K562 (cell line): ENCODE results near the gene CEP20. TPM values are rescaled to one million over a fixed set of nuclear protein-coding genes. Genes with fewer than 3 reads are reported as not detected.
A peak's percentile ranks its signal among the peaks of the same experiment; 100 is the strongest.

Experiments
- BRD4 ChIP-seq: fragments of 200-600 bp; sonication (generic); IDR thresholded peaks from 2 replicates; pipeline ENCODE4 v1.6.1; 2017; ENCODE audit warnings: inconsistent platforms
- E2F8 ChIP-seq: fragments of 450-650 bp; IDR thresholded peaks from 2 replicates; pipeline ENCODE4 v1.7.1; 2018; ENCODE audit warnings: mild to moderate bottlenecking, low read depth; ENCODE audit not compliant: partially characterized antibody
- HDAC2 ChIP-seq: fragments of 450-650 bp; IDR thresholded peaks from 2 replicates; pipeline ENCODE4 v1.6.1; 2016; ENCODE audit warnings: mild to moderate bottlenecking
- ILK ChIP-seq: fragments of 450-650 bp; IDR thresholded peaks from 2 replicates; pipeline ENCODE4 v1.6.1; 2016; ENCODE audit warnings: missing genetic modification characterization, low read depth, mild to moderate bottlenecking, missing compliant biosample characterization, moderate library complexity, borderline replicate concordance
- MAFF ChIP-seq: IDR thresholded peaks from 2 replicates; pipeline ENCODE4 v1.6.1; 2012; ENCODE audit warnings: low read length, improper control_type of control experiment
- MYNN ChIP-seq, 2 experiments: sonication (generic); formaldehyde crosslinking in 1 of 2; IDR thresholded peaks; 2 replicates each; pipeline versions ENCODE4 v1.5.0 to v1.6.1; 2016 to 2020; ENCODE audit warnings: antibody characterized with exemption in 1 of 2, missing genetic modification reagents in 1 of 2
- NR4A1 ChIP-seq, 2 experiments: fragments of 250-450 bp in 1 of 2; fragments of 450-650 bp in 1 of 2; sonication (Bioruptor Pico) in 1 of 2; IDR thresholded peaks; 2 replicates each; pipeline versions ENCODE4 v1.4.0 to v1.6.1; 2016 to 2020; ENCODE audit warnings: mild to moderate bottlenecking in 2 of 2, missing compliant biosample characterization in 1 of 2, missing genetic modification characterization in 1 of 2, moderate library complexity in 1 of 2
- PML ChIP-seq: IDR thresholded peaks from 2 replicates; pipeline ENCODE4 v1.6.1; 2012; ENCODE audit warnings: low read length, inconsistent platforms
- POLR2A ChIP-seq: fragments of 450-650 bp; conservative IDR thresholded peaks from 2 replicates; pipeline ENCODE4 v1.6.1; 2016
- PTTG1 ChIP-seq: fragments of 450-650 bp; IDR thresholded peaks from 2 replicates; pipeline ENCODE4 v1.6.1; 2016; ENCODE audit warnings: low read depth, mild to moderate bottlenecking, missing genetic modification characterization, missing compliant biosample characterization
- polyA plus RNA-seq, 8 experiments: library from polyadenylated mRNA; depleted of rRNA in 4 of 8; stranded (reverse) in 5 of 8; unstranded in 3 of 8; fragments of >200 nt; fragmentation: Nextera tagmentation in 2 of 8; fragmentation: Illumina TruSeq in 1 of 8; extraction: Ambion mirVana in 2 of 8; extraction: Trizol in 1 of 8; gene quantifications; 2 replicates each; pipeline versions ENCODE4 v1.2.1 to v1.2.3, GENCODE V29; 2011 to 2014; ENCODE audit warnings: inconsistent platforms in 1 of 8, missing spikeins in 1 of 8
- total RNA-seq, 7 experiments: library from RNA; depleted of rRNA in 6 of 7; stranded (reverse); fragments of >200 nt in 6 of 7; fragmentation: Illumina TruSeq in 2 of 7; extraction: Trizol in 2 of 7; gene quantifications; 2 replicates each; pipeline versions ENCODE4 v1.2.1 to v1.2.3, GENCODE V29; 2011 to 2021; ENCODE audit warnings: low replicate concordance in 1 of 7
- TF ChIP-seq, protein P1 (sequence below): fragments of 250-450 bp; sonication (Bioruptor Pico); IDR thresholded peaks from 2 replicates; pipeline ENCODE4 v1.8.0; 2022; ENCODE audit warnings: inconsistent platforms, mild to moderate bottlenecking, moderate library complexity, borderline replicate concordance

Gene CEP20
- total and polyA plus RNA-seq, 9 of the 15 experiments (the other 6 are each of a cell fraction or from before 2014, with no cell fraction given) = 41.3 to 150 (median 104) TPM

- TF ChIP-seq HDAC2 = no peak
- TF ChIP-seq BRD4 = no peak
- no peak for TF ChIP-seq MAFF
- no peak for TF ChIP-seq E2F8
- no peak for TF ChIP-seq NR4A1 (CRISPR knock-in tag; IDR thresholded peaks at IDR 0.05)
- TF ChIP-seq NR4A1 (tag; IDR thresholded peaks at IDR 0.05) = peak; percentile 67; the same call in 1 of the 2 replicates
- TF ChIP-seq ILK (tag) = no peak
- TF ChIP-seq PML = no peak; the same call in 1 of the 2 replicates
- TF ChIP-seq PTTG1 (tag) = 0 out of 2 replicates have a peak, but pooled peaks have one; percentile 9
- 0 out of 2 replicates have a peak, but pooled peaks have one; percentile 18 for TF ChIP-seq MYNN (IDR thresholded peaks at IDR 0.05)
- TF ChIP-seq MYNN (CRISPR knock-in tag; IDR thresholded peaks at IDR 0.05) = no peak
- 0 out of 2 replicates have a peak, but pooled peaks have one; percentile 29 for TF ChIP-seq POLR2A
- TF ChIP-seq, protein P1, sequence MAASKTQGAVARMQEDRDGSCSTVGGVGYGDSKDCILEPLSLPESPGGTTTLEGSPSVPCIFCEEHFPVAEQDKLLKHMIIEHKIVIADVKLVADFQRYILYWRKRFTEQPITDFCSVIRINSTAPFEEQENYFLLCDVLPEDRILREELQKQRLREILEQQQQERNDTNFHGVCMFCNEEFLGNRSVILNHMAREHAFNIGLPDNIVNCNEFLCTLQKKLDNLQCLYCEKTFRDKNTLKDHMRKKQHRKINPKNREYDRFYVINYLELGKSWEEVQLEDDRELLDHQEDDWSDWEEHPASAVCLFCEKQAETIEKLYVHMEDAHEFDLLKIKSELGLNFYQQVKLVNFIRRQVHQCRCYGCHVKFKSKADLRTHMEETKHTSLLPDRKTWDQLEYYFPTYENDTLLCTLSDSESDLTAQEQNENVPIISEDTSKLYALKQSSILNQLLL (CRISPR knock-in tag) = no peak
- TF ChIP-seq, all 486 proteins: peak for 6
Observed at GRCh38 chr16:15880434-15881308, 7.7 kb downstream of the CEP20 start (continued).
